Peyer's patch (tissue), 4 donors: ENCODE data around the gene TTC16.

ENCODE experiments used
- POLR2A ChIP-seq, 2 donors: fragments of 450-650 bp; IDR thresholded peaks; one replicate each; pipeline ENCODE4 v1.5.1; 2017; ENCODE audit warnings: antibody characterized with exemption in 2 of 2, mild to moderate bottlenecking in 2 of 2, moderate library complexity in 2 of 2
- TF ChIP-seq, protein P1 (sequence below), 6 experiments: fragments of 450-650 bp in 4 of 6; fragments of 200-600 bp in 2 of 6; sonication (generic) in 1 of 6; IDR thresholded peaks; one replicate each; pipeline ENCODE4 v1.5.1; 2017 to 2019; ENCODE audit warnings: antibody characterized with exemption in 6 of 6, mild to moderate bottlenecking in 3 of 6, moderate library complexity in 1 of 6

- TF ChIP-seq, protein P1, sequence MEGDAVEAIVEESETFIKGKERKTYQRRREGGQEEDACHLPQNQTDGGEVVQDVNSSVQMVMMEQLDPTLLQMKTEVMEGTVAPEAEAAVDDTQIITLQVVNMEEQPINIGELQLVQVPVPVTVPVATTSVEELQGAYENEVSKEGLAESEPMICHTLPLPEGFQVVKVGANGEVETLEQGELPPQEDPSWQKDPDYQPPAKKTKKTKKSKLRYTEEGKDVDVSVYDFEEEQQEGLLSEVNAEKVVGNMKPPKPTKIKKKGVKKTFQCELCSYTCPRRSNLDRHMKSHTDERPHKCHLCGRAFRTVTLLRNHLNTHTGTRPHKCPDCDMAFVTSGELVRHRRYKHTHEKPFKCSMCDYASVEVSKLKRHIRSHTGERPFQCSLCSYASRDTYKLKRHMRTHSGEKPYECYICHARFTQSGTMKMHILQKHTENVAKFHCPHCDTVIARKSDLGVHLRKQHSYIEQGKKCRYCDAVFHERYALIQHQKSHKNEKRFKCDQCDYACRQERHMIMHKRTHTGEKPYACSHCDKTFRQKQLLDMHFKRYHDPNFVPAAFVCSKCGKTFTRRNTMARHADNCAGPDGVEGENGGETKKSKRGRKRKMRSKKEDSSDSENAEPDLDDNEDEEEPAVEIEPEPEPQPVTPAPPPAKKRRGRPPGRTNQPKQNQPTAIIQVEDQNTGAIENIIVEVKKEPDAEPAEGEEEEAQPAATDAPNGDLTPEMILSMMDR (IDR thresholded peaks at IDR 0.05), result no peak
- TF ChIP-seq POLR2A (IDR thresholded peaks at IDR 0.05), result no peak
Observed at GRCh38 chr9:127697575-127697974, 18.3 kb upstream of the TTC16 start.
